ENCODE data around the gene C1orf53. TPM values are rescaled to one million over a fixed set of nuclear protein-coding genes. Genes with fewer than 3 reads are reported as not detected.

C1orf53 gene
- total RNA-seq, 2 experiments from 2014 or later = 2.4 to 4.1 TPM

DNA sequence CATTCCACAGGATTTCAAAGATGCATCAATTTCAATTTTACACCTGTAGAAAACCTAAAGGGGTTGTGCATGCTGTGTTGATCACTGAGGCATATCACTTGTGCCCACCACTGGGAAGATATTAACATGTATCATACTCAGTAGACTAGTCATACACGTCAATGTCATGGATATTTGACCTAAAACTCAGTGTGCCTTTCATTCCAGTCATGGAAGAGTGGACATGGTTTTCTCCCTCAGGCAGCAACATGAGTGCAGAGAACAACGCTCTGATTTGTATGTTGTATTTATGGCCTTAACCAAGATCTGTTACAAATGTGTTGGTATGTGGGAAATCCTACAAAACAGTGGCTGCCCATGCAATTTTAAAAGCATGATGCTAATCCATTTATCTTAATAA is 6.1 kb upstream of the C1orf53 start:
- Histone ChIP-seq H3K4me1 (ENCODE audit: insufficient read depth, low read length, poor library complexity, severe bottlenecking) (no peaks in the 10 kb centered on the region), H3K4me3 (ENCODE audit: low read depth, low read length, poor library complexity, severe bottlenecking) (no peak overlapping the region), H3K9me3 (ENCODE audit: low read length) (no peaks in the 10 kb centered on the region), H3K27ac (ENCODE audit: low read depth, low read length, poor library complexity, severe bottlenecking) (no peak overlapping the region), H3K79me2 (ENCODE audit: insufficient read depth, low read depth, low read length) (no peaks in the 10 kb centered on the region), H3K4me2 (ENCODE audit: low read length) (no peak overlapping the region), H3K36me3 (ENCODE audit: insufficient read depth, low read length) (no peaks in the 10 kb centered on the region), H2AFZ (ENCODE audit: low read length) (no peak overlapping the region), H3K9me2 (ENCODE audit: insufficient read depth, low read length) (no peaks in the 10 kb centered on the region), H4K20me1 (ENCODE audit: insufficient read depth, low read length) (no peaks in the 10 kb centered on the region)
- ChIA-PET POLR2A (no interaction called here), CTCF (ENCODE audit: unreplicated experiment) (no interaction called here)
- no peak for DNase-seq (ENCODE audit: low spot score)
- TF ChIP-seq CTCF (conservative IDR thresholded peaks at IDR 0.05; ENCODE audit: low read length) = no peak
- no peak for TF ChIP-seq EZH2phosphoT487 (IDR thresholded peaks at IDR 0.05; ENCODE audit: borderline replicate concordance, low read depth, low read length)
- no TSS peak for BruUV-seq (replicated peaks)
- intact Hi-C loops (cut with micrococcal nuclease; ENCODE audit: unreplicated experiment) = no loop called here

- no peak for TF ChIP-seq EZH2phosphoT487 (IDR thresholded peaks at IDR 0.05; ENCODE audit: borderline replicate concordance, low read depth, low read length)
- no peak for TF ChIP-seq CTCF (conservative IDR thresholded peaks at IDR 0.05; ENCODE audit: low read length)
- H3K9me3 ChIP-seq (ENCODE audit: low read length) = no peaks in the 10 kb centered on the region
- H3K27ac ChIP-seq (ENCODE audit: low read depth, low read length, poor library complexity, severe bottlenecking) = no peak overlapping the region
- ChIA-PET POLR2A (interaction anchor here (0.7 to 1.0 kb wide), 4 partner anchors 8 to 280 kb away, joined by 3 to 4 read pairs (median 3); no protein-coding TSS in a partner anchor), CTCF (ENCODE audit: unreplicated experiment) (no interaction called here)
- peaks cover 14% of the 10 kb centered on the region for H3K4me1 ChIP-seq (ENCODE audit: insufficient read depth, low read length, poor library complexity, severe bottlenecking)
- no peak for DNase-seq (ENCODE audit: low spot score)
- BruUV-seq (replicated peaks) = no TSS peak
- no peaks in the 10 kb centered on the region for H3K79me2 ChIP-seq (ENCODE audit: insufficient read depth, low read depth, low read length)
- no peak overlapping the region for H3K4me3 ChIP-seq (ENCODE audit: low read depth, low read length, poor library complexity, severe bottlenecking)
- intact Hi-C loops (cut with micrococcal nuclease; ENCODE audit: unreplicated experiment) = no loop called here
- H2AFZ ChIP-seq (ENCODE audit: low read length) = no peak overlapping the region
- no peaks in the 10 kb centered on the region for H4K20me1 ChIP-seq (ENCODE audit: insufficient read depth, low read length)
- H3K36me3 ChIP-seq (ENCODE audit: insufficient read depth, low read length) = no peaks in the 10 kb centered on the region
- no peaks in the 10 kb centered on the region for H3K9me2 ChIP-seq (ENCODE audit: insufficient read depth, low read length)
- H3K4me2 ChIP-seq (ENCODE audit: low read length) = no peak overlapping the region
Observed at GRCh38 chr1:197899037-197899436, 3.4 kb upstream of the C1orf53 start.

DNA sequence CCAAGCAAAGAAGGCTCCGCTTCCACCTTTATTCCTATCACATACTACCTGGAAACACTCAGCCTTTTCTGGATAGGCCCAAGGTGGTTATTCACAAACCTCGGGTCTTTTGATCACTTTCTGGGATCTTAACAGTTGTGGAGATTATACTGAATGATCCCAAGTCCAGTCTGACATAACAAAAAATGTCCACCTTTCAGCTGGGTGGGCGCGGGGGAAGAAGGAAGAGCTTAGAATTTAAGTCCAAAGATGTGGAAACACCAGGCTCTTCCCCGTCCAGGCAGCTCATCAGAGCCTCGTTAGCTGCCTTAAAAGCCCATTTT is 338 bp upstream of the C1orf53 start:
- H3K79me2 ChIP-seq (ENCODE audit: insufficient read depth, low read depth, low read length) = no peaks in the 10 kb centered on the region
- H3K27ac ChIP-seq (ENCODE audit: low read depth, low read length, poor library complexity, severe bottlenecking) = peak overlapping the region; percentile 69
- H3K36me3 ChIP-seq (ENCODE audit: insufficient read depth, low read length) = no peaks in the 10 kb centered on the region
- H3K9me2 ChIP-seq (ENCODE audit: insufficient read depth, low read length) = no peaks in the 10 kb centered on the region
- peaks cover 14% of the 10 kb centered on the region for H3K4me1 ChIP-seq (ENCODE audit: insufficient read depth, low read length, poor library complexity, severe bottlenecking)
- DNase-seq (ENCODE audit: low spot score) = no peak
- CTCF ChIA-PET (ENCODE audit: unreplicated experiment) = interaction anchor here (0.6 kb wide), 1 partner anchor 391 kb away, joined by 3 read pairs; no protein-coding TSS in a partner anchor
- peak overlapping the region; percentile 73 for H3K4me3 ChIP-seq (ENCODE audit: low read depth, low read length, poor library complexity, severe bottlenecking)
- TF ChIP-seq EZH2phosphoT487 (IDR thresholded peaks at IDR 0.05; ENCODE audit: borderline replicate concordance, low read depth, low read length) (no peak), CTCF (conservative IDR thresholded peaks at IDR 0.05; ENCODE audit: low read length) (no peak)
- peak overlapping the region; percentile 78 for H3K4me2 ChIP-seq (ENCODE audit: low read length)
- intact Hi-C loops (cut with micrococcal nuclease; ENCODE audit: unreplicated experiment) = loop anchor here (2.0 kb wide), 2 partner anchors 127 to 255 kb away; partner anchors contain the start of genes DENND1B and NEK7
- POLR2A ChIA-PET = interaction anchor here (0.5 to 3.0 kb wide), 13 partner anchors 11 to 1035 kb away, joined by 3 to 14 read pairs (median 3); no protein-coding TSS in a partner anchor
- H4K20me1 ChIP-seq (ENCODE audit: insufficient read depth, low read length) = no peaks in the 10 kb centered on the region
- TSS peak; percentile 88 for BruUV-seq (replicated peaks)
- no peaks in the 10 kb centered on the region for H3K9me3 ChIP-seq (ENCODE audit: low read length)
- peak overlapping the region; percentile 91 for H2AFZ ChIP-seq (ENCODE audit: low read length)

All from OCI-LY7 (cell line).